H1 (cell line): ENCODE measurements around the gene MXD1. TPM values are rescaled to one million over a fixed set of nuclear protein-coding genes. Genes with fewer than 3 reads are reported as not detected.

ENCODE experiments used
- CTCF ChIA-PET: fragments of 300-600 bp; sonication (Branson Sonifier 250); formaldehyde crosslinking; loops from one replicate; lab custom pipeline; 2021; ENCODE audit not compliant: partially characterized antibody; lab: Charles Lee
- POLR2A ChIA-PET: fragments of 300-600 bp; sonication (Branson Sonifier 250); formaldehyde crosslinking; loops from one replicate; lab custom pipeline; 2021; ENCODE audit warnings: inconsistent platforms; ENCODE audit not compliant: partially characterized antibody; lab: Charles Lee
- DNase-seq, 2 experiments: peaks; one replicate each; pipeline versions ENCODE4 v3.0.0 to v3.0.0-alpha.2; 2010 to 2022; ENCODE audit warnings: low spot score in 2 of 2, low read depth in 1 of 2, mixed read lengths in 1 of 2
- FAIRE-seq: peaks from 2 replicates; lab custom pipeline; 2011; peaks lifted over from hg19 to GRCh38; lab: Jason Lieb, UNC
- H2AFZ ChIP-seq: 2 replicates; pipeline ENCODE4 v1.8.1; 2012; ENCODE audit warnings: low read length, inconsistent platforms
- H2AK5ac ChIP-seq: 2 replicates; pipeline ENCODE4 v1.6.1; 2013; ENCODE audit warnings: low read depth, low read length
- H2BK120ac ChIP-seq: replicated peaks from 2 replicates; pipeline ENCODE3; 2013; ENCODE audit warnings: low read depth, low read length, inconsistent platforms
- H2BK12ac ChIP-seq: 2 replicates; pipeline ENCODE4 v1.6.1; 2013; ENCODE audit warnings: low read depth, low read length
- H2BK15ac ChIP-seq: 2 replicates; pipeline ENCODE4 v1.6.1; 2013; ENCODE audit warnings: low read length
- H2BK20ac ChIP-seq: 2 replicates; pipeline ENCODE4 v1.6.1; 2013; ENCODE audit warnings: low read length
- H2BK5ac ChIP-seq: 2 replicates; pipeline ENCODE4 v1.6.1; 2013; ENCODE audit warnings: low read depth, low read length
- H3K14ac ChIP-seq: 2 replicates; pipeline ENCODE4 v1.6.1; 2013; ENCODE audit warnings: inconsistent platforms; ENCODE audit not compliant: insufficient read length
- H3K18ac ChIP-seq: 2 replicates; pipeline ENCODE4 v1.6.1; 2013; ENCODE audit warnings: low read length; ENCODE audit errors: extremely low read depth
- H3K23ac ChIP-seq: 2 replicates; pipeline ENCODE4 v1.6.1; 2013; ENCODE audit warnings: inconsistent platforms; ENCODE audit not compliant: insufficient read length
- H3K23me2 ChIP-seq: 2 replicates; pipeline ENCODE4 v1.6.1; 2013; ENCODE audit warnings: low read depth, low read length
- H3K27ac ChIP-seq: 2 replicates; pipeline ENCODE4 v1.6.1; 2011; ENCODE audit warnings: low read depth, low read length, inconsistent platforms
- H3K27me3 ChIP-seq, 4 experiments: replicated peaks in 1 of 4; 1 replicate in 1 of 4; 2 replicates in 3 of 4; pipeline versions ENCODE4 v1.6.1 to v1.8.1; 2011 to 2013; ENCODE audit warnings: low read length in 3 of 4, mild to moderate bottlenecking in 3 of 4, inconsistent platforms in 2 of 4, mixed read lengths in 2 of 4, moderate library complexity in 1 of 4; ENCODE audit not compliant: control insufficient read depth in 3 of 4, insufficient read depth in 3 of 4; ENCODE audit errors: extremely low read depth in 1 of 4
- H3K36me3 ChIP-seq, 4 experiments: 2 replicates each; pipeline versions ENCODE4 v1.6.1 to v1.8.1; 2011 to 2013; ENCODE audit warnings: mild to moderate bottlenecking in 4 of 4, low read length in 3 of 4, moderate library complexity in 2 of 4, control low read depth in 1 of 4, inconsistent platforms in 1 of 4; ENCODE audit not compliant: insufficient read depth in 4 of 4, control insufficient read depth in 2 of 4
- H3K4ac ChIP-seq: replicated peaks from 2 replicates; pipeline ENCODE3; 2013; ENCODE audit warnings: low read length, low read depth, mixed read lengths, inconsistent platforms; ENCODE audit not compliant: insufficient read length
- H3K4me1 ChIP-seq, 4 experiments: replicated peaks in 1 of 4; 1 replicate in 1 of 4; 2 replicates in 3 of 4; pipeline versions ENCODE4 v1.6.1 to v1.8.1; 2011 to 2013; ENCODE audit warnings: low read length in 3 of 4, inconsistent platforms in 2 of 4, mixed read lengths in 1 of 4; ENCODE audit not compliant: insufficient read depth in 4 of 4, control insufficient read depth in 3 of 4
- H3K4me2 ChIP-seq, 2 experiments: 2 replicates each; pipeline versions ENCODE4 v1.6.1 to v1.8.1; 2011 to 2013; ENCODE audit warnings: low read depth in 2 of 2, low read length in 2 of 2, control low read depth in 1 of 2, inconsistent platforms in 1 of 2, mild to moderate bottlenecking in 1 of 2; ENCODE audit not compliant: insufficient read depth in 1 of 2
- H3K4me3 ChIP-seq, 4 experiments: fragments of 200-600, 300-600 bp in 1 of 4; sonication (generic), shearing (Covaris generic), sonication (Bioruptor Twin) in 1 of 4; 2 replicates each; pipeline versions ENCODE4 v1.5.1 to v1.8.1; 2011 to 2016; ENCODE audit warnings: low read length in 4 of 4, low read depth in 3 of 4, control low read depth in 2 of 4, inconsistent platforms in 2 of 4, mild to moderate bottlenecking in 2 of 4, mixed read lengths in 1 of 4, moderate library complexity in 1 of 4; ENCODE audit not compliant: insufficient read depth in 2 of 4; ENCODE audit errors: extremely low read depth in 1 of 4
- H3K56ac ChIP-seq: replicated peaks from 2 replicates; pipeline ENCODE3; 2013; ENCODE audit warnings: low read depth, mild to moderate bottlenecking, mixed read lengths, low read length, inconsistent platforms; ENCODE audit not compliant: insufficient read length
- H3K79me1 ChIP-seq: 2 replicates; pipeline ENCODE4 v1.6.1; 2013; ENCODE audit warnings: low read depth, low read length, control low read depth
- H3K79me2 ChIP-seq, 2 experiments: 2 replicates each; pipeline versions ENCODE4 v1.6.1 to v1.8.1; 2012 to 2013; ENCODE audit warnings: low read length in 2 of 2, mild to moderate bottlenecking in 2 of 2, inconsistent platforms in 1 of 2; ENCODE audit not compliant: insufficient read depth in 2 of 2, control insufficient read depth in 1 of 2
- H3K9ac ChIP-seq, 4 experiments: replicated peaks in 1 of 4; 1 replicate in 1 of 4; 2 replicates in 3 of 4; pipeline versions ENCODE4 v1.6.1 to v1.8.1; 2011 to 2013; ENCODE audit warnings: low read depth in 3 of 4, low read length in 3 of 4, control low read depth in 2 of 4, mild to moderate bottlenecking in 2 of 4, moderate library complexity in 2 of 4, inconsistent platforms in 1 of 4; ENCODE audit errors: extremely low read depth in 1 of 4
- H3K9me3 ChIP-seq, 2 experiments: 2 replicates each; pipeline versions ENCODE4 v1.6.1 to v1.8.1; 2012 to 2013; ENCODE audit warnings: mild to moderate bottlenecking in 2 of 2, moderate library complexity in 2 of 2, control low read depth in 1 of 2, inconsistent platforms in 1 of 2, low read depth in 1 of 2, low read length in 1 of 2, mixed read lengths in 1 of 2; ENCODE audit not compliant: insufficient read depth in 2 of 2
- H4K20me1 ChIP-seq, 2 experiments: replicated peaks in 1 of 2; 2 replicates each; pipeline versions ENCODE3 to v1.8.1; 2011 to 2013; ENCODE audit warnings: inconsistent platforms in 2 of 2, low read length in 2 of 2, mild to moderate bottlenecking in 1 of 2; ENCODE audit not compliant: insufficient read depth in 2 of 2, control insufficient read depth in 1 of 2
- H4K5ac ChIP-seq: 2 replicates; pipeline ENCODE4 v1.6.1; 2013; ENCODE audit warnings: low read length, low read depth, mixed read lengths, inconsistent platforms; ENCODE audit not compliant: insufficient read length
- H4K8ac ChIP-seq: 2 replicates; pipeline ENCODE4 v1.8.0; 2013; ENCODE audit warnings: mild to moderate bottlenecking, moderate library complexity, low read length, inconsistent platforms; ENCODE audit not compliant: insufficient read depth; ENCODE audit errors: extremely low read depth
- H4K91ac ChIP-seq: replicated peaks from 2 replicates; pipeline ENCODE3; 2013; ENCODE audit warnings: low read length, mixed read lengths, inconsistent platforms; ENCODE audit not compliant: insufficient read length
- GTF2F1 ChIP-seq: IDR thresholded peaks from 2 replicates; pipeline ENCODE4 v1.6.1; 2012; ENCODE audit warnings: low read depth, low read length, improper control_type of control experiment, borderline replicate concordance
- HDAC6 ChIP-seq: IDR thresholded peaks from one replicate; pipeline ENCODE4 v1.7.1; 2012; ENCODE audit warnings: low read depth, mild to moderate bottlenecking, inconsistent platforms, low read length, moderate library complexity
- KDM4A ChIP-seq: IDR thresholded peaks from one replicate; pipeline ENCODE4 v1.7.1; 2012; ENCODE audit warnings: low read depth, mild to moderate bottlenecking, moderate library complexity, low read length, inconsistent platforms; ENCODE audit not compliant: severe bottlenecking
- MAX ChIP-seq: IDR thresholded peaks from 2 replicates; pipeline ENCODE4 v1.6.1; 2012; ENCODE audit warnings: inconsistent platforms
- NANOG ChIP-seq: IDR thresholded peaks from 2 replicates; pipeline ENCODE4 v1.6.1; 2011; ENCODE audit warnings: low read length, low read depth, mild to moderate bottlenecking, inconsistent platforms; ENCODE audit not compliant: insufficient read depth, poor library complexity, severe bottlenecking
- POLR2A ChIP-seq, 2 experiments: IDR thresholded peaks; 1 replicate in 1 of 2; 2 replicates in 1 of 2; pipeline ENCODE4 v1.6.1; 2011; ENCODE audit warnings: low read depth in 2 of 2, low read length in 2 of 2, mild to moderate bottlenecking in 2 of 2; ENCODE audit errors: control extremely low read depth in 1 of 2
- SIN3A ChIP-seq, 2 experiments: IDR thresholded peaks in 1 of 2; conservative IDR thresholded peaks in 1 of 2; 2 replicates each; pipeline ENCODE4 v1.6.1; 2011 to 2012; ENCODE audit warnings: low read length in 2 of 2, improper control_type of control experiment in 1 of 2, low read depth in 1 of 2, mild to moderate bottlenecking in 1 of 2
- TAF7 ChIP-seq: optimal IDR thresholded peaks from 2 replicates; pipeline ENCODE3; 2011; ENCODE audit warnings: low read depth, mild to moderate bottlenecking, inconsistent platforms, low read length, moderate library complexity, borderline replicate concordance
- YY1 ChIP-seq: IDR thresholded peaks from 2 replicates; pipeline ENCODE4 v1.6.1; 2011; ENCODE audit warnings: low read depth, mild to moderate bottlenecking, low read length
- WGBS, 2 experiments: shearing (Covaris generic) in 1 of 2; methylation state at CpG; one replicate each; pipeline versions ENCODE4 v1.1.6 to v1.1.7; 2013 to 2015; ENCODE audit warnings: low lambda C conversion rate in 2 of 2, mixed read lengths in 2 of 2, inconsistent platforms in 1 of 2, low coverage in 1 of 2, missing lambda C conversion rate in 1 of 2; ENCODE audit not compliant: insufficient replicate concordance in 2 of 2, insufficient coverage in 1 of 2, insufficient read length in 1 of 2; ENCODE audit errors: extremely low coverage in 1 of 2, missing lambda C conversion rate in 1 of 2; 5-methylcytosine and 5-hydroxymethylcytosine counted together
- polyA plus RNA-seq, 7 experiments: library from polyadenylated mRNA; depleted of rRNA in 3 of 7; stranded (reverse) in 5 of 7; unstranded in 2 of 7; fragments of >200 nt in 5 of 7; fragments of 200-250 nt in 2 of 7; gene quantifications; 1 replicate in 5 of 7; 2 replicates in 1 of 7; 4 replicates in 1 of 7; pipeline versions ENCODE4 v1.2.1 to v1.2.3, GENCODE V29; 2011 to 2013; ENCODE audit warnings: missing spikeins in 2 of 7, mixed read lengths in 2 of 7
- total RNA-seq: library from RNA; stranded (reverse); fragmentation: NEBNext Ultra II Directional; extraction: Animal tissue kit (Norgen Biotek cat#: 25700); gene quantifications from 2 replicates; pipeline ENCODE4 v1.2.1, GENCODE V29; 2021
- TF ChIP-seq, protein P1 (sequence below), 3 experiments: IDR thresholded peaks; 1 replicate in 2 of 3; 2 replicates in 1 of 3; pipeline versions ENCODE4 v1.5.1 to v1.6.1; 2011; ENCODE audit warnings: low read length in 3 of 3, mild to moderate bottlenecking in 3 of 3, inconsistent platforms in 2 of 3, low read depth in 1 of 3, moderate library complexity in 1 of 3; ENCODE audit not compliant: insufficient read depth in 1 of 3; ENCODE audit errors: control extremely low read depth in 1 of 3

MXD1 gene
- total and polyA plus RNA-seq, 2 of the 8 experiments (the other 6 are each of a cell fraction or from before 2014, with no cell fraction given), result 1.6 to 2.6 TPM

DNA sequence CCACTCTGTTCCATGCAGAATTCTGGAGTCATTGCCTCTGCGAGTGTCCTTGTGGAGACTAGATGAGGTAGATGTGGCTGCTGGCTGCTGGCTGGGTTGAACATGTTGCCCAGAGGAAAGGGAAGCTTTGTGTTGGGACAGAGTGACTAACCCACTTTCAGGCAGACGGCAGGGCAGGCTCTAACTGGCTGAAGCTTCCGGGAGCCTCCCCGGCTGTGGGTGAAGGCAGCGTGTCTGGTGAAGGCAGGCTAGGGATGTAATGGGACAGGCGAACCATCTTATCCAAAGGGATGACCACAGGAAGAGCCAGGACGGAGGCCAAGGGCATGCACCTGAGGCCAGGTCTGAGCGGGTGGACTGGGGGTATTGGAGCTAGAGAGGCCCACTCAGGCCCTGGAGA is 30.5 kb downstream of the MXD1 start:
- Histone ChIP-seq H3K18ac (no peak overlapping the region), H2BK5ac (no peak overlapping the region), H3K79me1 (no peaks in the 10 kb centered on the region), H2BK12ac (no peak overlapping the region), H3K27me3 (no peaks in the 10 kb centered on the region; a peak in 1 of 7 replicates), H2BK15ac (0 out of 2 replicates have a peak overlapping the region, but pooled peaks have one; percentile 29), H3K56ac (no peak overlapping the region), H4K8ac (no peak overlapping the region), H2BK20ac (no peak overlapping the region), H3K23ac (no peak overlapping the region), H3K4me2 (no peak overlapping the region), H3K27ac (no peak overlapping the region), H3K4ac (no peak overlapping the region), H4K91ac (no peak overlapping the region), H3K4me3 (no peak overlapping the region), H3K79me2 (no peaks in the 10 kb centered on the region), H3K9me3 (no peaks in the 10 kb centered on the region), H3K23me2 (no peaks in the 10 kb centered on the region), H4K5ac (no peak overlapping the region), H3K4me1 (peaks cover 0 to 3% (median 0%) of the 10 kb centered on the region in 4 experiments; a peak in 1 of 7 replicates), H2AFZ (no peak overlapping the region), H2AK5ac (0 out of 2 replicates have a peak overlapping the region, but pooled peaks have one; percentile 13), H4K20me1 (no peaks in the 10 kb centered on the region), H3K14ac (no peak overlapping the region), H2BK120ac (no peak overlapping the region), H3K9ac (no peak overlapping the region), H3K36me3 (no peaks in the 10 kb centered on the region)
- CTCF ChIA-PET, result interaction anchor here (0.6 to 2.7 kb wide), 8 partner anchors 9 to 1685 kb away, joined by 3 to 10 read pairs (median 4); partner anchors contain the start of gene MXD1
- DNase-seq, result no peak
- POLR2A ChIA-PET, result interaction anchor here (0.9 kb wide), 1 partner anchor 31 kb away, joined by 3 read pairs; no protein-coding TSS in a partner anchor
- 94% methylated on average over 8 of the region's 8 CpGs; no CpG with 5 or more reads in 1 of the 2 experiments for WGBS, 2 experiments
- no peak for FAIRE-seq
- TF ChIP-seq GTF2F1 (no peak), NANOG (no peak), HDAC6 (no peak), TAF7 (no peak), MAX (no peak), YY1 (no peak), KDM4A (no peak), POLR2A (IDR thresholded peaks at IDR 0.05; ENCODE audit: control extremely low read depth in 1 of 2, low read depth in 2 of 2, low read length in 2 of 2) (no peak), SIN3A (conservative IDR thresholded peaks at IDR 0.05 in 1 of 2, IDR thresholded peaks at IDR 0.05 in 1 of 2; ENCODE audit: low read depth in 1 of 2, low read length in 2 of 2) (no peak)
- TF ChIP-seq, protein P1, sequence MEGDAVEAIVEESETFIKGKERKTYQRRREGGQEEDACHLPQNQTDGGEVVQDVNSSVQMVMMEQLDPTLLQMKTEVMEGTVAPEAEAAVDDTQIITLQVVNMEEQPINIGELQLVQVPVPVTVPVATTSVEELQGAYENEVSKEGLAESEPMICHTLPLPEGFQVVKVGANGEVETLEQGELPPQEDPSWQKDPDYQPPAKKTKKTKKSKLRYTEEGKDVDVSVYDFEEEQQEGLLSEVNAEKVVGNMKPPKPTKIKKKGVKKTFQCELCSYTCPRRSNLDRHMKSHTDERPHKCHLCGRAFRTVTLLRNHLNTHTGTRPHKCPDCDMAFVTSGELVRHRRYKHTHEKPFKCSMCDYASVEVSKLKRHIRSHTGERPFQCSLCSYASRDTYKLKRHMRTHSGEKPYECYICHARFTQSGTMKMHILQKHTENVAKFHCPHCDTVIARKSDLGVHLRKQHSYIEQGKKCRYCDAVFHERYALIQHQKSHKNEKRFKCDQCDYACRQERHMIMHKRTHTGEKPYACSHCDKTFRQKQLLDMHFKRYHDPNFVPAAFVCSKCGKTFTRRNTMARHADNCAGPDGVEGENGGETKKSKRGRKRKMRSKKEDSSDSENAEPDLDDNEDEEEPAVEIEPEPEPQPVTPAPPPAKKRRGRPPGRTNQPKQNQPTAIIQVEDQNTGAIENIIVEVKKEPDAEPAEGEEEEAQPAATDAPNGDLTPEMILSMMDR (IDR thresholded peaks at IDR 0.05; ENCODE audit: control extremely low read depth in 1 of 3, insufficient read depth in 1 of 3, low read depth in 1 of 3, low read length in 3 of 3), result no peak
